DMS79 (cell line): Measurements from ENCODE around the gene PHF21B.
"Not testable (repeated sequence)": the region's sequence is repeated elsewhere in the genome, so short reads cannot be mapped to it uniquely, and the experiment has no call there.

Experiments used
- DNase-seq: peaks from one replicate; lab custom pipeline; 2025; lab: John Stamatoyannopoulos, UW

Gene PHF21B

GRCh38 chr22:44961682-44962081 is 48.1 kb downstream of the PHF21B start:
- not testable (repeated sequence) for DNase-seq

DNA sequence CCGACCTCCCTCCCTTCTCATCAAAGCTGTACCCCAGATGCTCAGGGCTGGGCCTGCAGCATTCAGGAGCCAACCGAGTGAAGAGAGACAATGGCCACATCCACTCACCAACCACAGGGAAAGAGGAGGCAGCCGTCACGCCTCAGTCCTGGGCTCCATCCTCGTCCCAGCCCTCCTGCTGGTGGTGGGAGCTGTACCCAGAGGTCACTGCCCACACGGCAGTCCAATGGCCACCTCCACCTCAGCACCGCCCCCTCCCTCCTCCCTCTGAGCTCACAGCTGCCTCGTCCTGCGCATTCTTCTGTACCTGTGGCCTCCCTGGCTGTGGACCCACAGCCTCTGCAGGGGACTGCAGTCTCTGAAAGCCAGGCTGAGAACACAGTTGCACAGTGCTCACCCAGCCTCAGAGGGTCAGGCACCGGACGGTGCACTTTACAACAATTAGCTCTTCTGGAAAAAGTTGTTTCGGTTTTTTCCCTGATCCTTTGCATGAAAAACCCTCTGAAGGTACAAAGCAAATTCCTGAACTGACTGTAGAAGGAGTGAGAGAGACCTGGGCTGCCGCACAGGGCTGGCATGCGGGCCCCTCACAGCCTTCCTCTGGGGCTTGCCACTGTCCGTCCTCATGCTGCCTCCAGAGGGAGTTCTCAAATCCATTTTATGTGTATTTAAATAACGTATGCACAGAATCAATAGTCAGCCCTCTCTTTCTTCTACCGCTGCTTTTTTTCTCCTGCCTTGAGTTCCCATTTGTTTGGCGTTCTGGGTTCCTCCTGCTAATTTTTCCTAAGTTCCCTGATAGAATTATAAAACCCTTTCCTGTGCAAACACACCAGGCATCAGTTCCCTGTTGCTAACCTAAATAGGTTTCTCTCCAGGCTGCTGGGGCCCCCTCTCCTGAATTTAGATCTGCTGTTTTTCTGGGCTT is 52.7 kb downstream of the PHF21B start:
- no peak for DNase-seq

DNA sequence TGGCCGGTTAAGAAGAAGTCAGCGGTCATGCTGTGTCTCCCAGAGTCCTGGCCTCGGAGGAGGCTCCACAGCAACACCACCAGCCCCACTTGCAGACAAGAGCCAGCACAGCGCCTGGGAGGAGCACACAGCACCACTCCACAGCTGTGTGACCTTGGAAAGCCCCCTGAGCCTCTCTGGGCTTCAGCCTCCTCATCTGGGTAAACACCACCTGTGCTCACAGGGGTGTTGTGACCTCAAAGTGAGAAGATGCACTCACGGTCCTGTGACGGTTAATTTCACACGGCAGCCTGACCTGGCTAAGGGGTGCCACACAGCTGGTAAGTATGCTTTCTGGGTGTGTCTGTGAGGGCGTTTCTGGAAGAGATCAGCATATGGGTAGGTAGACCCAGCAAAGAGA is 54.7 kb downstream of the PHF21B start:
- DNase-seq, result no peak

- DNase-seq, result no peak
Observed at GRCh38 chr22:44954149-44954548, 55.7 kb downstream of the PHF21B start.

GRCh38 chr22:44952863-44953746 is 56.7 kb downstream of the PHF21B start:
- DNase-seq, result no peak

GRCh38 chr22:44951510-44951816 is 58.3 kb downstream of the PHF21B start:
- DNase-seq, result no peak

DNA sequence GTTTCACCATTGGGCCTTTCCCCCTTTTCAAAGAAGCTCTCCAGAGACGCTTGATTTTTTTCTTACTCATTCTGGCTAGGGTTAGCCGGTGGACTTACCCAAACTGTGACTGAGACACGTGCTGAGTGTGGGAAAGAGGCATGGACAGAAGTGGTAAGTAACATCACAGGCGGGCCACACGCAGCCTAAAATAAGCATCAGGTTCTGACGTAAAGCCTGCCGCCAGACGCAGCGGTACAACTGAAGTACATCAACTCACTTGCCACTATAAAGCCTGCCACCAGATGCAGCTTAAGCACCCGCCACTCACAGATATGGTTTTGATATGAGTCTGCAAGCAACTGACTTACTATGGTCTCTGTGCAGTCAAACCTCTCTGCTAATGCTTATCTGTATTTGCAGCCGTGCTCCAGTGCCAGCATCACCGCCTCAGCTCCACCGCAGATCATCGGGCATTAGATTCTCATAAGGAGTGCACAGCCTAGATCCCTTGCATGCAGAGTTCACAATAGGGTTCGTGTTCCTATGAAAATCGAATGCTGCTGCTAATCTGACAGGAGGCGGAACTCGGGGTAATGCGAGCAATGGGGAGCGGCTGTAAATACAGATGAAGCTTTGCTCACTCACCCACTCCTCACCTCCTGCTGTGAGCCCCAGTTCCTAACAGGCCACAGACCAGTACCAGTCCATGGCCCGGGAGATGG is 58.8 kb downstream of the PHF21B start:
- DNase-seq, result no peak

DNA sequence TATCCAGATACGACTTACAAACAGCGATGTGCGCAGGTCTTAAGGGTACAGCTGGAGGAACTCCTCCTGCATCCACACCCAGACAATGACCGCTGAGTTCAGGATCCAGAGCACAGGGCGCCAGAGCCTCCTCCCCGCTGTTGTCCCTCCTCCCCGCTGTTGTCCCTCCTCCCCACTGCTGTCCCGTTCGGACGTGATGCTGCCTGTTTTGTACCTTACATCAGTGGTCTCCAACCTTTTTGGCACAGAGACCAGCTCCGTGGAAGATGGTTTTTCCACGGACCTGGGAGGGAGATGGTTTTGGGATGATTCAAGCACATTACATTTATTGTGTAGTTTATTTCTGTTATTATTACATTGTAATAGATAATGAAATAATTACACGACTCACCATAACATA is 62.0 kb downstream of the PHF21B start:
- no peak for DNase-seq

GRCh38 chr22:44947049-44947448 is 62.8 kb downstream of the PHF21B start:
- DNase-seq, result no peak

- no peak for DNase-seq
Observed at GRCh38 chr22:44944883-44945601, 64.8 kb downstream of the PHF21B start.

DNA sequence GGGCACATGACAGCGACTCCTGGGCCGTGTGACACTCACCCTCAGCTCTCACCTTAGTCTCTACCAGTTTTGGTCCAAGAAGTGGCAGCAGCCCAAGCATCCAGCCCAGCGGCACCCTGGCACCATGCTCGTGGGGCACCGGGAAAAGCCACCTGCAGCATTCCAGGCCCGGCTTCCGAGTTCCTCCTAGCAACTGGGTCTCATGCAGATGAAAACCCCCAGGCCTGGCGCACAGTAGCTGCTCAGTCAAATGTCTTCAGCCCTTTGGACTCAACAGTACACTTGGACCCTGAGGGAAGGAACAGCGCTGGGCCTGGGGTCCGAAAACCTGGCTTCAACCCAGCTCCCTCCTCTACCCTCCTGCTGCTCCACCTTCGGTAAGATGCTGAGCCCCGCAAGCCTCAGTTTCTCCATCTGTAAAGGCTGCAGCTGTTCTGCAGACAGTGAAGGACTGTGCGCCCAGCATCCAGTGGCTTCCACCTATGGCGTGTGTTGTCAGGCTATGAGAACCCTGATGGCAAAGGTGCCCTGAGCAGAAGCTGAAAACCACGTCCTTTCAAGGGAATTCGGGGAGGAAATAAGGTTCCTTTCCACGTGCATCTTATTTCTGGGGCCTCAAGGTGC is 66.0 kb downstream of the PHF21B start:
- DNase-seq, result no peak

DNA sequence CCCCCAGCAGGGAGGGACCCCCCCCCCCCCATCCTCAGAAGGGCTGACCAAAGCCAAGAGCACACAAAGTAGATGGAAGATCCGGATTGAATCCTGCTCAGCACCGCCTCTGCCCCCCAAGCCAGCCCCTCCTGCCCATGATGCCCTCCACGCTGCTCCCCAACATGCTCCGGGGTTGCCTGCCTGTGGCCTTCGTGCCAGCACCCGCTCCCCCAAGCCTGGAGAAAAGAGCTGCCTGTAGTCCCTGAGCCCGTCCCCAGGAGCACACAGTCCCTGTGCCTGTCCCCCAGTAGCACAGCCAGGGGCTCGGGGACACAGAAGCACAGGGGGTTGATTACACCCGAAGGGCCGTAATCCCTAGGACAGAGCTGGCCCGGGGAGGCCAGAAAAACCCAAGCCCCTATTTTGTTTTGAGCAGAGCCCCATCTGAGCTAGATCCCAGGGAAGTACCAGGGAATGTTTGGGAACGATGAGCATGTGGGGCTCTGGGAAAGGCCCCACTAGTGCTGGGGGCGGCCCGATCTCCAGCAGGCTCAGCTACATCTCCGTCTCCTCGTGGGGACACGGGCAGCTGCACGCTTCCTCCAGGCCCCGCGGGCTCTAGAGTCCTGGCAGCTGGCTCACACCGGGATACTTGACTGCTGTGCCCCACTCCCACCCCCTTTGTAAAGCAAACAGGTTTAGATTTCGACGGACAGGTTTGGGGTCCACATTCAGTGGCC is 66.7 kb downstream of the PHF21B start:
- DNase-seq, result no peak

- no peak for DNase-seq
Observed at GRCh38 chr22:44942056-44942455, 67.7 kb downstream of the PHF21B start.

DNA sequence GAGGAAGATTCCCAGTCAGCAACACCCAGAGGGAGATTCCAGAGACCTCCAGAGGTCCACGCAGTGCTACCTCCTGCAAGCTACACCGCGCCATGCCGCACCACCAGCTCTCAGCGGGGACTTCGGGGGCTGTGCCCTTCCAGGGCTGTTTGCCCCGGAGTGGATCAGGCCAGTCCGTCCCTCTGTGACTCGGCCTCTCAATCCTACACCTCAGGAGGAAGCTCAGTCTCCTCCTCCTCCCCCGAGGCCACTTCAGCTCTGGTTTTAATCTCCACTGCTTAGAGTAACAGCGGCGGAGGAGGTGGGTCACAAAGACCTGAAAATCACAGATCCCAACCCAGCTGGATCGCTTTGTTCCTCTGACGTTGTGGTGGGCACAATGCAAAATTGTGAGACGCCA is 68.6 kb downstream of the PHF21B start:
- no peak for DNase-seq

GRCh38 chr22:44940130-44940529 is 69.7 kb downstream of the PHF21B start:
- no peak for DNase-seq

DNA sequence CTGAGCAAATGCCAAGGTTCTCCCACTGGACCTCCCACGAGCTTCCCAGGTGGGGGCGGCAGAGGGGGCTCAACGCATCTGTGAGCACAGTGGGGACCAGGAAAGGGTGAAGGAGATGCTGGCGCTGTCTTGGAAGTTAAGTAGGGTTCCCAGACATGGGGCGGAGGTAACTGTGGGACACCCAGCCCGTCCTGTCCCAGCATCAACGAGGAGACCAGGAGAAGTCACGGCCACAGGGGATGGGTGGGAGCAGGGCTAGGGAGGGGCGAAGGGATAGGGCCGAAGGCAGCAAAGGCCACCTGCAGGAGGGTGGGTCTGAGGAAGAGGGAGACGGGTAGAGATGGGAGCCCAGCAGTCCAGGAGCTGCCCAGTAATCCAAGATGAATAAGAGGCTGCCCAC is 70.4 kb downstream of the PHF21B start:
- DNase-seq, result no peak

- DNase-seq, result no peak
Observed at GRCh38 chr22:44938886-44939285, 70.9 kb downstream of the PHF21B start.

GRCh38 chr22:44937216-44937615 is 72.6 kb downstream of the PHF21B start:
- DNase-seq, result no peak

DNA sequence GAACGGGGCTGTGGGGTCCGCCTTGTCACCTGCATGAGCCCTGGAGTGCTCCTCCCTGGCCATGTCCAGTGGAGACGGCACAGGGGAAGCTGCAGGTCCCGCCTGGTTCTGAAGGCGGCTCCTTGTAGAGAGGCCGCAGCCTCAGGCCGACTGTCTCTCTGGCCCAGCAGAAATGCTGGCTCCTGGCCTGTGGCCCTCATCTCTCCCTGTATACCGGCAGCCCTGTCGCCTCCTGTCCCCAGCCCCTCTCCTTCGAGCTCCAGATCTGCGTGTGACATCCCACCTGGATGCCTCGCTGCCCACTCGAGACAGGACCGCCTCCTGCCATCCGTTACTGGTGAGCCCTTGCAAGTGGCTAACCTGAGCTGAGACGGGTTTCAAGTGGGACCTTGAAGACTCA is 73.6 kb downstream of the PHF21B start:
- no peak for DNase-seq

DNA sequence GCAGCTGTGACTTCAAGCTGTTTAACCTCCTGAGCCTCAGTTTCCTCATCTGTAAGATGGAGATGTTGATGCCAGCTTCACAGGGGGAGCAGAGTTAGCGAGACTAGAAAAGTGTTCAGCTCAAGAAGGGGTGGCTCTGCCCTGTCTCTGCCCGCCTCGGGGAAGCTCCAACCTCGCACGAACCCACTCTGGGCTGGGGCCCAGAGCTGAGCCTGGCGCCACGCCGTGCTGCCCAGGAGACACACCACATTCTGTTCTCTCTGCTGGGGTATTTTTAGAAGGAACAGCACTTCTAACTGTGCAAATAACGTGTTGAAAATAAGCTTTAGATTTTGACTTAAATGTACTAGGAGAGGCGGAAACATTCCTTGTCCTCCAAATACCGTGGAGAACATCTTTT is 74.1 kb downstream of the PHF21B start:
- DNase-seq, result no peak

DNA sequence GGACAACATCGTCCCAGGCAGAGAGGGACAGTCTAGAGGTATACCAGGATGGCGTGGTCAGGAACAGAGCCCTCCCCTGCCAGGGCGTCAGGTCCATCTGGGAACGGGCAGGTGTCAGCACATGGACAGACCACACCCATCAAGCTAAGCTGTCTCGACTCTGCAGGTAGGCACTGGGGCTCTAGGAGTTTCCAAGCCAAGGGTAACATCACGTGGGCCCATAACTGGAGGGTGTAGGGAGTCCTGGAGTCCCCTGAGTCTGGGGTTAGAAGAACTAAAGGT is 75.4 kb downstream of the PHF21B start:
- DNase-seq, result no peak
